DMS53 (cell line): ENCODE measurements around the gene CDK6.
A peak's percentile ranks its signal among the peaks of the same experiment; 100 is the strongest.

Experiments
- DNase-seq: peaks from one replicate; lab custom pipeline; 2025; lab: John Stamatoyannopoulos, UW

CDK6 gene

GRCh38 chr7:92708111-92709042, 128.0 kb downstream of the CDK6 start:
- no peak for DNase-seq

- DNase-seq, result no peak
These were observed 128.9 kb downstream of the CDK6 start for GRCh38 chr7:92707435-92707834.

GRCh38 chr7:92706563-92706962, 129.8 kb downstream of the CDK6 start:
- DNase-seq, result no peak

GRCh38 chr7:92705831-92706230, 130.5 kb downstream of the CDK6 start:
- no peak for DNase-seq

- no peak for DNase-seq
These were observed 131.5 kb downstream of the CDK6 start for GRCh38 chr7:92704858-92705257.

- no peak for DNase-seq
These were observed 133.8 kb downstream of the CDK6 start for GRCh38 chr7:92702535-92702934.

GRCh38 chr7:92699966-92700514, 136.3 kb downstream of the CDK6 start:
- DNase-seq, result no peak

GRCh38 chr7:92699560-92699959, 136.8 kb downstream of the CDK6 start:
- DNase-seq, result no peak

- no peak for DNase-seq
These were observed 138.0 kb downstream of the CDK6 start for GRCh38 chr7:92698237-92698841.

GRCh38 chr7:92697414-92697813, 139.0 kb downstream of the CDK6 start:
- no peak for DNase-seq

- DNase-seq, result no peak
These were observed 139.4 kb downstream of the CDK6 start for GRCh38 chr7:92697012-92697411.

- no peak for DNase-seq
These were observed 139.8 kb downstream of the CDK6 start for GRCh38 chr7:92696584-92696983.

GRCh38 chr7:92695308-92696261, 140.8 kb downstream of the CDK6 start:
- DNase-seq, result peak; percentile 77

- DNase-seq, result no peak
These were observed 142.2 kb downstream of the CDK6 start for GRCh38 chr7:92694211-92694610.

- no peak for DNase-seq
These were observed 142.9 kb downstream of the CDK6 start for GRCh38 chr7:92693519-92693918.

- peak; percentile 84 for DNase-seq
These were observed 144.8 kb downstream of the CDK6 start for GRCh38 chr7:92691578-92691977.

- DNase-seq, result no peak
These were observed 151.0 kb downstream of the CDK6 start for GRCh38 chr7:92685136-92686042.

GRCh38 chr7:92684274-92684673, 152.1 kb downstream of the CDK6 start:
- no peak for DNase-seq

- peak; percentile 84 for DNase-seq
These were observed 153.4 kb downstream of the CDK6 start for GRCh38 chr7:92682903-92683539.

GRCh38 chr7:92682330-92682729, 154.0 kb downstream of the CDK6 start:
- DNase-seq, result peak; percentile 39
